ENCODE data around the gene LY9. TPM values are rescaled to one million over a fixed set of nuclear protein-coding genes. Genes with fewer than 3 reads are reported as not detected.
A peak's percentile ranks its signal among the peaks of the same experiment; 100 is the strongest.

Gene LY9
- total RNA-seq, 6 donors from 2014 or later, result 0.78 to 6.7 (median 2.3) TPM

- DNase-seq, result no peak
- no peak for ATAC-seq (ENCODE audit: low FRiP score in 2 of 2)
- H3K27me3 ChIP-seq, result no peaks in the 10 kb centered on the region
- TF ChIP-seq POLR2AphosphoS5 (IDR thresholded peaks at IDR 0.05) (no peak), EP300 (IDR thresholded peaks at IDR 0.05) (no peak), POLR2A (IDR thresholded peaks at IDR 0.05) (no peak)
- TF ChIP-seq, protein P1, sequence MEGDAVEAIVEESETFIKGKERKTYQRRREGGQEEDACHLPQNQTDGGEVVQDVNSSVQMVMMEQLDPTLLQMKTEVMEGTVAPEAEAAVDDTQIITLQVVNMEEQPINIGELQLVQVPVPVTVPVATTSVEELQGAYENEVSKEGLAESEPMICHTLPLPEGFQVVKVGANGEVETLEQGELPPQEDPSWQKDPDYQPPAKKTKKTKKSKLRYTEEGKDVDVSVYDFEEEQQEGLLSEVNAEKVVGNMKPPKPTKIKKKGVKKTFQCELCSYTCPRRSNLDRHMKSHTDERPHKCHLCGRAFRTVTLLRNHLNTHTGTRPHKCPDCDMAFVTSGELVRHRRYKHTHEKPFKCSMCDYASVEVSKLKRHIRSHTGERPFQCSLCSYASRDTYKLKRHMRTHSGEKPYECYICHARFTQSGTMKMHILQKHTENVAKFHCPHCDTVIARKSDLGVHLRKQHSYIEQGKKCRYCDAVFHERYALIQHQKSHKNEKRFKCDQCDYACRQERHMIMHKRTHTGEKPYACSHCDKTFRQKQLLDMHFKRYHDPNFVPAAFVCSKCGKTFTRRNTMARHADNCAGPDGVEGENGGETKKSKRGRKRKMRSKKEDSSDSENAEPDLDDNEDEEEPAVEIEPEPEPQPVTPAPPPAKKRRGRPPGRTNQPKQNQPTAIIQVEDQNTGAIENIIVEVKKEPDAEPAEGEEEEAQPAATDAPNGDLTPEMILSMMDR (IDR thresholded peaks at IDR 0.05), result no peak
- no peaks in the 10 kb centered on the region for H3K36me3 ChIP-seq
- no peak overlapping the region for H3K4me3 ChIP-seq
- no peaks in the 10 kb centered on the region for H3K4me1 ChIP-seq
- H3K27ac ChIP-seq, result no peak overlapping the region
- H3K9me3 ChIP-seq, result no peaks in the 10 kb centered on the region
- 78 to 87% methylated on average over 5 of the region's 5 CpGs for WGBS, 2 donors
Measured at GRCh38 chr1:160850541-160850940, 54.6 kb downstream of the LY9 start.

DNA sequence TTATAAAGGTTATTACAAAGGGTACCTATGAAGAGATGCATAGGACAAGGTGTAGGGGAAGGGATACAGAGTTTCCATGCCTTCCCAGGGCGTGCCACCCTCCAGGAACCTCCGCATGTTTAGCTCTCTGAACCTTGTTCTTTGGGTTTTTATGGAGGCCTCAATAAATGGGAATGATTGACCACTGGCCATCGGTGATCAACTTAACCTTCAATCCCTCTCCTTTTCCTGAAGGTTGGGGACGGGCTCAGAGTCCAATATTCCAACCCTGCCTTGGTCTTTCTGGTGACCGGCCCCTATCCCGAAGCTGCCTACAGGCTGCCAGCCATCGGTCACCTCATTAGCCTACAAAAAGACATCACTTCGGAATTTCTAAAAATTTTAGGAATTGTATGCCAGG is 55.0 kb downstream of the LY9 start:
- Histone ChIP-seq H3K27me3 (no peaks in the 10 kb centered on the region), H3K27ac (no peak overlapping the region), H3K4me1 (no peaks in the 10 kb centered on the region), H3K4me3 (no peak overlapping the region), H3K36me3 (no peaks in the 10 kb centered on the region), H3K9me3 (no peaks in the 10 kb centered on the region)
- DNase-seq (no peak), ATAC-seq (ENCODE audit: low FRiP score in 2 of 2) (no peak)
- TF ChIP-seq POLR2AphosphoS5 (IDR thresholded peaks at IDR 0.05), result no peak
- TF ChIP-seq, protein P1 (IDR thresholded peaks at IDR 0.05), result no peak
- no peak for TF ChIP-seq POLR2A (IDR thresholded peaks at IDR 0.05)
- no peak for TF ChIP-seq EP300 (IDR thresholded peaks at IDR 0.05)
- WGBS, 2 donors, result 85 to 89% methylated on average over 8 of the region's 8 CpGs

DNA sequence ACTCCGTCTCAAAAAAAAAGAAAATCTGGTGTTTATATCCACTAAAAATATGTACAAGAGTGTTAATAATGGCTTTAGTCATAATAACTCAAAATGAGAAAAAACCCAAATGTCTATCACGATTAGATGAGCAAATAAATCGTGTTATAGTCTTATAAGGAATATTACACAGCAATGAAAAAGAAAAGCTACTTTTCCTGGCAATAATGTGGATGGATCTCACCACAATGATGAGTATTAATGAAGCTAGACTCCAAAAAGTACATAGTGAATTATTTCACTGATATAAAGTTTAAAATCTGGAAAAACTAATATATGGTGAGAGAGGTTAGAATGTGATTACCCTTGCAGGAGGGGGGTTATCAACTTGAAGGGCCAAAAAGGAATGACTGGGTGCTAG is 57.0 kb downstream of the LY9 start:
- Histone ChIP-seq H3K36me3 (no peaks in the 10 kb centered on the region), H3K4me3 (no peak overlapping the region), H3K27me3 (no peaks in the 10 kb centered on the region), H3K4me1 (no peaks in the 10 kb centered on the region), H3K9me3 (no peaks in the 10 kb centered on the region), H3K27ac (no peak overlapping the region)
- TF ChIP-seq EP300 (IDR thresholded peaks at IDR 0.05), result no peak
- TF ChIP-seq POLR2A (IDR thresholded peaks at IDR 0.05), result no peak
- TF ChIP-seq, protein P1 (IDR thresholded peaks at IDR 0.05), result no peak
- TF ChIP-seq POLR2AphosphoS5 (IDR thresholded peaks at IDR 0.05), result no peak
- WGBS, 2 donors, result 91 to 94% methylated on average over 3 of the region's 3 CpGs
- DNase-seq (no peak), ATAC-seq (ENCODE audit: low FRiP score in 2 of 2) (no peak)

- ATAC-seq (ENCODE audit: low FRiP score in 2 of 2) (no peak), DNase-seq (no peak)
- TF ChIP-seq, protein P1 (IDR thresholded peaks at IDR 0.05), result no peak
- TF ChIP-seq EP300 (IDR thresholded peaks at IDR 0.05) (no peak), POLR2AphosphoS5 (IDR thresholded peaks at IDR 0.05) (no peak), POLR2A (IDR thresholded peaks at IDR 0.05) (no peak)
- Histone ChIP-seq H3K27me3 (no peaks in the 10 kb centered on the region), H3K9me3 (no peaks in the 10 kb centered on the region), H3K4me3 (no peak overlapping the region), H3K4me1 (no peaks in the 10 kb centered on the region), H3K27ac (no peak overlapping the region), H3K36me3 (no peaks in the 10 kb centered on the region)
- 90 to 93% methylated on average over 2 of the region's 2 CpGs for WGBS, 2 donors
Measured at GRCh38 chr1:160853754-160854153, 57.8 kb downstream of the LY9 start.

DNA sequence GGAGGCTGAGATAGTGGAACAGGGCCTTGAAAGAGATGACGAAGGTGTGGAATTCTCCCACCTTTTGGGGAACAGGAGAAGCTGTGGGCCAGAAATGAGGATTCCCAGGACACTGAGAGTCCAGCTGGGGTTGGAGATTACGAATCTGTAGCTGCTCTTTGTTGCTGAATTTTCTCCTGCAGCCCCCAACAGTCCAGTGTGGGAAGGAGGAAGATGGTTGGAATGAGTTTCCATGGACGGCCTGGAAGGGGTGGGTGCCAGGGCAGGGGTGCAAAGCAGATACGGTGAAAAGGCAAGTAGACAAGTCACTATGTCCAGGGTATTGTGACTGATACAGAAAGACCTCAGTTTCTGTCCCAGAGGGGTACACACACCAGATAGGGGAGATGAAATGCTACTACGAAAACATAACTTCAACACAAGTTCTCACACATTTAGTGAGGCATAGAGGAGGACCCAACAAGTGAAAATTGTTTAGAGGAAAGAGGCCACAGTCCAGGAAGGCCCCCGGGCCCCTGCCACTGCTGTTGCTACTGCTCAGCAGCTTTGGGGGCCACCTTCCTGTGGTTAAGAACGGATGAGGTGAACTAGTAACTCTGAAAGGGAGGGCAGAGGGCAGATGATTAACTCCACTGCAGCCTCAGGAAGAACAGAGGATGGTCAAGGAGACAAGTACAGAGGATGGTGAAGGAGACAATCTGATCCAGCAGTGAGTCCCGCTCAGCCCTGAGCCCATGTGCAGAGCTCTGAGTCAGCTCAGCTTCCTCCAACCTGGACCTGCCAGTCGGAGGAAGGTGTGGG is 59.4 kb downstream of the LY9 start:
- H3K4me1 ChIP-seq, result no peaks in the 10 kb centered on the region
- no peak for DNase-seq
- H3K9me3 ChIP-seq, result no peaks in the 10 kb centered on the region
- no peaks in the 10 kb centered on the region for H3K27me3 ChIP-seq
- ATAC-seq (ENCODE audit: low FRiP score in 2 of 2), result peak in 1 of 2 donors; percentile 22
- TF ChIP-seq, protein P1 (IDR thresholded peaks at IDR 0.05), result no peak
- TF ChIP-seq POLR2A (IDR thresholded peaks at IDR 0.05) (no peak), POLR2AphosphoS5 (IDR thresholded peaks at IDR 0.05) (no peak), EP300 (IDR thresholded peaks at IDR 0.05) (no peak)
- no peaks in the 10 kb centered on the region for H3K36me3 ChIP-seq
- peak overlapping the region in 2 of 4 donors; percentile 1 to 33 for H3K27ac ChIP-seq
- WGBS, 2 donors, result 58 to 63% methylated on average over 7 to 9 of the region's 9 CpGs
- no peak overlapping the region for H3K4me3 ChIP-seq

All from upper lobe of left lung (tissue), 6 donors.